ENCODE measurements around the gene CCDC175. TPM values are rescaled to one million over a fixed set of nuclear protein-coding genes. Genes with fewer than 3 reads are reported as not detected.
A peak's percentile ranks its signal among the peaks of the same experiment; 100 is the strongest.

CCDC175 gene
- total and polyA plus RNA-seq, 2 experiments from 2014 or later = not detected

DNA sequence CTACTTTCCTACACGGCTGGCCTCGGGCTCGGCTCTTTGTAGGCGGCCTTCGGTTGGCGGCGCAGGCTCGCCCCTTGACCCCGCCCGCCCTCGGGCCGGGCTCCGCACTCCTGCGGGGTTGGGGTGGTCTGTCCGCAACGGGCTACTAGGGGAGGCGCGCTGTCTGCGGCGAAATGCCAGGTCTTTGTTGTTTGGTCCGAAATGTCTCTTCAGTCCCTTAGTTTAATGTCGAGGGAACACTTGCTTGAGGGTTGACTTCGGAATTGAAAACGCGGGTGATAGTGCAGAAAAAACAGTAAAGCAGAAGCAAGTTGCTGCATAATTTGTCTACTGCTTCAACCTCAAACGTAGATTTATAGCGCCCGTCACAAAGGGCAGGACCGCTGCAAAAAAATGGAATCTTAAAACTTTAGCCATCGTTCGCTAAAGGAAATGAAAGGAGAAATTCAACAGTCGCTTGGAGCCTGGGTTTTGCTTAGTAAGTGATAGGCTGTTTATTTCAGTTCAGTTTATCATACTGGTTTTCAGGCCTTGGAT, 91.9 kb downstream of the CCDC175 start:
- Histone ChIP-seq H3K4me3 (peak overlapping the region; percentile 55), H3K36me3 (replicated peaks; ENCODE audit: insufficient read depth, low read depth) (no peaks in the 10 kb centered on the region), H4K20me1 (ENCODE audit: insufficient read depth, poor library complexity, severe bottlenecking) (peaks cover 4% of the 10 kb centered on the region), H3K9me2 (replicated peaks; ENCODE audit: insufficient read depth) (no peaks in the 10 kb centered on the region), H3K4me1 (ENCODE audit: insufficient read depth) (peaks cover 34% of the 10 kb centered on the region), H3K27ac (peak overlapping the region; percentile 92), H2AFZ (peak overlapping the region; percentile 49), H3K79me2 (peaks cover 64% of the 10 kb centered on the region), H3K27me3 (no peaks in the 10 kb centered on the region), H3K4me2 (peak overlapping the region; percentile 79), H3K9me3 (ENCODE audit: low read depth) (no peaks in the 10 kb centered on the region)
- under 1% methylated on average over 16 of the region's 32 CpGs for WGBS (ENCODE audit: low lambda C conversion rate, missing lambda C conversion rate)
- TF ChIP-seq EZH2 (IDR thresholded peaks at IDR 0.05; ENCODE audit: borderline replicate concordance) (no peak), EZH2phosphoT487 (IDR thresholded peaks at IDR 0.05; ENCODE audit: low read depth, severe bottlenecking, unreplicated experiment) (no peak)
- TF ChIP-seq, protein P1, sequence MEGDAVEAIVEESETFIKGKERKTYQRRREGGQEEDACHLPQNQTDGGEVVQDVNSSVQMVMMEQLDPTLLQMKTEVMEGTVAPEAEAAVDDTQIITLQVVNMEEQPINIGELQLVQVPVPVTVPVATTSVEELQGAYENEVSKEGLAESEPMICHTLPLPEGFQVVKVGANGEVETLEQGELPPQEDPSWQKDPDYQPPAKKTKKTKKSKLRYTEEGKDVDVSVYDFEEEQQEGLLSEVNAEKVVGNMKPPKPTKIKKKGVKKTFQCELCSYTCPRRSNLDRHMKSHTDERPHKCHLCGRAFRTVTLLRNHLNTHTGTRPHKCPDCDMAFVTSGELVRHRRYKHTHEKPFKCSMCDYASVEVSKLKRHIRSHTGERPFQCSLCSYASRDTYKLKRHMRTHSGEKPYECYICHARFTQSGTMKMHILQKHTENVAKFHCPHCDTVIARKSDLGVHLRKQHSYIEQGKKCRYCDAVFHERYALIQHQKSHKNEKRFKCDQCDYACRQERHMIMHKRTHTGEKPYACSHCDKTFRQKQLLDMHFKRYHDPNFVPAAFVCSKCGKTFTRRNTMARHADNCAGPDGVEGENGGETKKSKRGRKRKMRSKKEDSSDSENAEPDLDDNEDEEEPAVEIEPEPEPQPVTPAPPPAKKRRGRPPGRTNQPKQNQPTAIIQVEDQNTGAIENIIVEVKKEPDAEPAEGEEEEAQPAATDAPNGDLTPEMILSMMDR (IDR thresholded peaks at IDR 0.05; ENCODE audit: poor library complexity) = no peak
- DNase-seq (ENCODE audit: low spot score) = no peak

DNA sequence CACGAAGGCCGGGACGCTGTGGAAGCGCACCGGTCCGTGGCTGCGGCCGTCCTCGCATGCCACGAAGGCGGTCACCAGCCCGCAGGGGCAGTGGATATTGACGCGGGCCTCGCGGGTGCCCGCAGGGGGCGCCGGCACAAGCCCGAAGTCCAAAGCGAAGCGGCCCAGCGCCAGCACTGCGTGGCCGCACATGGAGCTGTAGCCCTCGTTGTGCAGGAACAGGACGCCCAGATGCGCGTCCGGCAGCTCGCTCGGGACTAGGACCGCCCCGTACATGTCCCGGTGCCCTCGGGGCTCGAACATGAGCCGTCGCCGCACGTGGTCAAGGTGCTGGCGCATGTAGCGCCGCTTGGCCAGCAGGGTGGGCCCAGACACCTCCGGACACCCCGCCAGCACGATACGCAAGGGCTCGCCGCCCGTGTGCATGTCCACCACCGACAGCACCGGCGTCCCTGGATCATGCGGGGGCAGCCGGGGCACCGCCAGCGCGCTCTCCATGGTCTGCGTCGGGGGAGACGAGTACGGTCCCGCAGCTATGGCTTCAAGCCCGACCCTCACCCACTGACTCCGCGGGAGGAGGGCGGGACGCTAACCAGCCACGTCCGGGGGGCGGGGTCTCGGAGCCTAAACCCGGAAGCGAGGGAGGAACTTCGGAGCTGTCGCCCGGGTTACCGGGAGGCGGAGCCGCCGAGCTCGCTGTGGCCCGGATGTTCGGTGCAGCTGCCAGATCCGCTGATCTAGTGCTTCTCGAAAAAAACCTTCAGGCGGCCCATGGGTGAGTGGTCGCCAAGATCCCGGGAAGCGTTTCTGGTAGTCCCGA, 92.6 kb downstream of the CCDC175 start, which contains the start of the genes JKAMP and L3HYPDH:
Gene JKAMP (plus strand): TSS at position 699 of the 820 bp plus-strand sequence. CDS start 73 bp downstream, at position 772.
Gene L3HYPDH (minus strand): TSS at position 590 of the 820 bp plus-strand sequence. CDS start 92 bp downstream, at position 498.
- no peaks in the 10 kb centered on the region for H3K36me3 ChIP-seq (replicated peaks; ENCODE audit: insufficient read depth, low read depth)
- peak within 1 kb of the TSS; percentile 55 for H3K4me3 ChIP-seq
- H3K79me2 ChIP-seq = peaks cover 61% of the 10 kb centered on the region
- DNase-seq (ENCODE audit: low spot score) = peak; percentile 99
- H4K20me1 ChIP-seq (ENCODE audit: insufficient read depth, poor library complexity, severe bottlenecking) = peaks cover 4% of the 10 kb centered on the region
- H3K27me3 ChIP-seq = no peaks in the 10 kb centered on the region
- no peaks in the 10 kb centered on the region for H3K9me2 ChIP-seq (replicated peaks; ENCODE audit: insufficient read depth)
- peak within 1 kb of the TSS; percentile 93 for H3K4me2 ChIP-seq
- H2AFZ ChIP-seq = peak within 1 kb of the TSS; percentile 70
- WGBS (ENCODE audit: low lambda C conversion rate, missing lambda C conversion rate) = 1% methylated on average over 75 of the region's 92 CpGs
- peak within 1 kb of the TSS; percentile 92 for H3K27ac ChIP-seq
- H3K9me3 ChIP-seq (ENCODE audit: low read depth) = no peaks in the 10 kb centered on the region
- TF ChIP-seq, protein P1 (IDR thresholded peaks at IDR 0.05; ENCODE audit: poor library complexity) = peak; percentile 68
- no peak for TF ChIP-seq EZH2phosphoT487 (IDR thresholded peaks at IDR 0.05; ENCODE audit: low read depth, severe bottlenecking, unreplicated experiment)
- peaks cover 34% of the 10 kb centered on the region for H3K4me1 ChIP-seq (ENCODE audit: insufficient read depth)

DNA sequence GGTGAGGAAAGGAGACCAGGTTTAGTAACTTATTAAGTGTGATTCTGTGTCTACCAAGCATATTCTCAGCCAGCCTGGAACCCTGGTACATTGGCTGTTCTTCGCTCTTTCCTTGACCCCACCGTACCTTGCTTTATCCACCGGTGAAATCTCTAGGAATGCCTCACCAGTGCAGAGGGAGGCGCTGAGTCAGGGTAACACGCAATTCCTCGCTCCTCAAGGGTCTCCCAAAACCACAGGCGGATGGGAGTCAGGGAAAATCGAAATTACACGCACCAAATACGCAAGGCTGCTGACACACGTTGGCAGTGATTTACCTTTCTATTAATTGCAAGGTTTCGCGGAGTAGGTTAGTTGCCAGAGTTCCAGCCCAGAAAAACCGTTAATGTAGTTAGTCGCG, 93.2 kb downstream of the CCDC175 start:
- peak overlapping the region; percentile 55 for H3K4me3 ChIP-seq
- no peaks in the 10 kb centered on the region for H3K36me3 ChIP-seq (replicated peaks; ENCODE audit: insufficient read depth, low read depth)
- peak; percentile 30 for DNase-seq (ENCODE audit: low spot score)
- peak overlapping the region; percentile 92 for H3K27ac ChIP-seq
- TF ChIP-seq EZH2 (IDR thresholded peaks at IDR 0.05; ENCODE audit: borderline replicate concordance) (no peak), EZH2phosphoT487 (IDR thresholded peaks at IDR 0.05; ENCODE audit: low read depth, severe bottlenecking, unreplicated experiment) (no peak)
- TF ChIP-seq, protein P1 (IDR thresholded peaks at IDR 0.05; ENCODE audit: poor library complexity) = no peak
- peaks cover 56% of the 10 kb centered on the region for H3K79me2 ChIP-seq
- H2AFZ ChIP-seq = peak overlapping the region; percentile 70
- 2% methylated on average over 16 of the region's 16 CpGs for WGBS (ENCODE audit: low lambda C conversion rate, missing lambda C conversion rate)
- H3K4me2 ChIP-seq = peak overlapping the region; percentile 93
- no peaks in the 10 kb centered on the region for H3K9me2 ChIP-seq (replicated peaks; ENCODE audit: insufficient read depth)
- peaks cover 34% of the 10 kb centered on the region for H3K4me1 ChIP-seq (ENCODE audit: insufficient read depth)
- no peaks in the 10 kb centered on the region for H3K27me3 ChIP-seq
- H3K9me3 ChIP-seq (ENCODE audit: low read depth) = no peaks in the 10 kb centered on the region
- peaks cover 4% of the 10 kb centered on the region for H4K20me1 ChIP-seq (ENCODE audit: insufficient read depth, poor library complexity, severe bottlenecking)

Measured in hepatocyte (in vitro differentiated cells).